Karpas-422 (cell line): ENCODE results near the gene SEC14L3. TPM values are rescaled to one million over a fixed set of nuclear protein-coding genes. Genes with fewer than 3 reads are reported as not detected.
"Not testable (repeated sequence)": the region's sequence is repeated elsewhere in the genome, so short reads cannot be mapped to it uniquely, and the experiment has no call there.

Source experiments
- DNase-seq: peaks from one replicate; pipeline ENCODE4 v3.0.0-alpha.2; 2015
- H2AFZ ChIP-seq: fragments of 200-600 bp; sonication (generic); 2 replicates; pipeline ENCODE4 v1.6.1; 2014; ENCODE audit warnings: antibody characterized with exemption, low read length, mixed read lengths
- H3K27ac ChIP-seq: fragments of 200-600 bp; sonication (generic); 2 replicates; pipeline ENCODE4 v1.5.1; 2014; ENCODE audit warnings: mild to moderate bottlenecking, low read length, moderate library complexity
- H3K27me3 ChIP-seq: fragments of 200-600 bp; sonication (generic); 2 replicates; pipeline ENCODE4 v1.6.1; 2014; ENCODE audit warnings: low read length, mixed read lengths
- H3K36me3 ChIP-seq: fragments of 200-600 bp; sonication (generic); 2 replicates; pipeline ENCODE4 v1.6.1; 2014; ENCODE audit warnings: low read length, mixed read lengths; ENCODE audit not compliant: insufficient read depth
- H3K4me1 ChIP-seq: fragments of 200-600 bp; sonication (generic); 2 replicates; pipeline ENCODE4 v1.6.1; 2014; ENCODE audit warnings: mild to moderate bottlenecking, low read length, mixed read lengths
- H3K4me2 ChIP-seq: fragments of 200-600 bp; sonication (generic); 2 replicates; pipeline ENCODE4 v1.6.1; 2014; ENCODE audit warnings: low read length, low read depth, mild to moderate bottlenecking; ENCODE audit not compliant: poor library complexity, severe bottlenecking
- H3K4me3 ChIP-seq: fragments of 200-600 bp; sonication (generic); 2 replicates; pipeline ENCODE4 v1.5.1; 2014; ENCODE audit warnings: mild to moderate bottlenecking, antibody characterized with exemption, low read length, mixed read lengths
- H3K79me2 ChIP-seq: fragments of 200-600 bp; sonication (generic); 2 replicates; pipeline ENCODE4 v1.6.1; 2014; ENCODE audit warnings: mild to moderate bottlenecking, low read length, mixed read lengths
- H3K9ac ChIP-seq: fragments of 200-600 bp; sonication (generic); 2 replicates; pipeline ENCODE4 v1.6.0; 2014; ENCODE audit warnings: low read length
- H3K9me2 ChIP-seq: fragments of 200-600 bp; sonication (generic), shearing (Covaris generic); replicated peaks from 2 replicates; pipeline ENCODE4 v1.6.0; 2014; ENCODE audit warnings: mild to moderate bottlenecking, low read length, moderate library complexity; ENCODE audit not compliant: insufficient read depth
- H3K9me3 ChIP-seq: fragments of 300-700, 200-600 bp; sonication (generic); 2 replicates; pipeline ENCODE4 v1.6.1; 2014; ENCODE audit warnings: low read length, mixed read lengths
- H4K20me1 ChIP-seq: fragments of 200-600 bp; sonication (generic); 2 replicates; pipeline ENCODE4 v1.6.1; 2014; ENCODE audit warnings: mild to moderate bottlenecking, antibody characterized with exemption, low read length, low read depth; ENCODE audit not compliant: insufficient read depth
- total RNA-seq: library from RNA; depleted of rRNA; stranded (reverse); fragments of >200 nt; shearing (Covaris generic); gene quantifications from 2 replicates; pipeline ENCODE4 v1.2.3, GENCODE V29; 2014; ENCODE audit warnings: low replicate concordance

Gene SEC14L3
- total RNA-seq, 1 experiment from 2014 or later: not detected

GRCh38 chr22:30460555-30460954 is 11.3 kb downstream of the SEC14L3 start:
- H3K36me3 ChIP-seq, H3K9me3 ChIP-seq, H3K4me1 ChIP-seq, H3K4me3 ChIP-seq, DNase-seq, H2AFZ ChIP-seq, H3K9ac ChIP-seq, H3K27ac ChIP-seq, H3K4me2 ChIP-seq, H3K9me2 ChIP-seq, H3K79me2 ChIP-seq, H3K27me3 ChIP-seq, H4K20me1 ChIP-seq: not testable (repeated sequence)

GRCh38 chr22:30460147-30460546 is 11.7 kb downstream of the SEC14L3 start:
- no peak for DNase-seq
- no peaks in the 10 kb centered on the region for H3K79me2 ChIP-seq
- H3K9me3 ChIP-seq: no peaks in the 10 kb centered on the region

DNA sequence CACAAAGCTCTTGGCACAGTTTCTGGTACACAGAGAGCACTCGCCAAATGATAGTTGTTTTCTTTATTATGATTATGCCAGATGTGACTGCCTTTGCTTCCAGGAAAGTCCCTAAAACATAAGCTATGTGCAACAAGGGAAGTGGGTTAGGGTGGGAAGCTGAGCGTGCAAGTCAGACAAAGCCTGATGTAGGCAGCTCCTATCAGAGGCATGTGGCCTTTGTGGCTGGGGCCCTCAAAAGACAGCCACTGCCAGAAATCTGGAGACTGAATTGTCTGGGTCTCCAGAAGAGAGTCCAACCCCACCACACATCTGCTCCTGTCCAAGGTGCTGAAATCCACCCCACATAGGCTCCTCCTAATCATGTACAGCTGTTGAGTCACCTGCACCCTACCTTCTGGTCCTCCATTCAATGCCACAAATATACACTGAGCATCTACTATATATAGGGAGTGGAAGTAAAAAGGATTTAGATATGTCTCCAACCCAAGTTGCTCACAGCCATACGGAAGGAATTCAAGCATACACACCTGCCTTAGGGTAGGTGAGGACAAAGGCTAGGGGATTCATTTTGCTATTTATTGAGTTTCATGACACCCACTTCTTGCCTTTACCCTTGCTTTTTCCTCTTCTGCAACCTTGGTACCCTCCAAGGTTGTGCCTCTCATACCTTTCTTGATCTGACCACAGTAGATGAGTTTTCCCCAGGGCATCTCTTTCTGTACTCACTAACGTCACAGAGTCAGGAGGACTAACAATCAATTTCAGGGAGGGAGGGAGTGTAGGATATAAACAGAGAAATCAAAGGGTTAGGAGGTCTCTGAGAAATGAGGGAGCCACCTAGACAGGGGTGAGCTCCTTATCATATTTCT is 12.4 kb downstream of the SEC14L3 start:
- Histone ChIP-seq H4K20me1 (0 out of 2 replicates have a peak, but pooled peaks cover 2% of the 10 kb centered on the region), H3K4me3 (no peak overlapping the region), H3K9me3 (no peaks in the 10 kb centered on the region), H3K4me2 (no peak overlapping the region), H3K36me3 (no peaks in the 10 kb centered on the region), H3K27me3 (no peaks in the 10 kb centered on the region), H2AFZ (no peak overlapping the region), H3K9me2 (no peaks in the 10 kb centered on the region), H3K9ac (no peak overlapping the region), H3K79me2 (no peaks in the 10 kb centered on the region), H3K4me1 (no peaks in the 10 kb centered on the region), H3K27ac (no peak overlapping the region)
- peak; percentile 72 for DNase-seq

More at GRCh38 chr22:30460147-30460546, 11.7 kb downstream of the SEC14L3 start:
- H3K4me2 ChIP-seq: no peak overlapping the region
- H3K9me2 ChIP-seq: no peaks in the 10 kb centered on the region
- H4K20me1 ChIP-seq: 0 out of 2 replicates have a peak, but pooled peaks cover 2% of the 10 kb centered on the region
- H3K27me3 ChIP-seq: no peaks in the 10 kb centered on the region
- no peak overlapping the region for H3K4me3 ChIP-seq
- H2AFZ ChIP-seq: no peak overlapping the region
- H3K27ac ChIP-seq: no peak overlapping the region
- no peaks in the 10 kb centered on the region for H3K4me1 ChIP-seq
- no peaks in the 10 kb centered on the region for H3K36me3 ChIP-seq
- H3K9ac ChIP-seq: no peak overlapping the region

DNA sequence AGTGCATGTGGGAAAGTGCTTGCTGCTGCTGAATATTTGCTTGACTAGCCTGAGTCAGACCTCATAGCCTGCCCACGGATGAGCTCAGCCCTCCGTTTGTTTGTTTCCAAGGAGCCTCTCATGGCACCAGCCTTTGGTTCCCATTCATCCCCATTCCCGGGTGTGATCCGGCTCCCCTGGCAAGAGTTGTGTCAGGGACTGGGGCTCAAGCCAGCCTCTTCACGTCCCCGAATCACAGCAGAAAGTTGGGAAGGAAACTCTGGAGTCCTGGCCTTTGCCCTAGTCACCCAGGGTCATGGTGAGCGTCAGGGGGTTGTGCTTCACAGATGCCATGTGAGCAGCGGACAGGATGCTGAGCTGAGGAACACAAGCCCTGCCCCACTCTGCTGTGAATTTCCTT is 13.8 kb downstream of the SEC14L3 start:
- no peak overlapping the region for H3K27ac ChIP-seq
- H4K20me1 ChIP-seq: 0 out of 2 replicates have a peak, but pooled peaks cover 2% of the 10 kb centered on the region
- no peaks in the 10 kb centered on the region for H3K9me3 ChIP-seq
- no peaks in the 10 kb centered on the region for H3K36me3 ChIP-seq
- no peak for DNase-seq
- no peaks in the 10 kb centered on the region for H3K9me2 ChIP-seq
- no peaks in the 10 kb centered on the region for H3K27me3 ChIP-seq
- no peak overlapping the region for H3K4me2 ChIP-seq
- no peaks in the 10 kb centered on the region for H3K79me2 ChIP-seq
- no peak overlapping the region for H3K9ac ChIP-seq
- no peaks in the 10 kb centered on the region for H3K4me1 ChIP-seq
- no peak overlapping the region for H3K4me3 ChIP-seq
- H2AFZ ChIP-seq: no peak overlapping the region

DNA sequence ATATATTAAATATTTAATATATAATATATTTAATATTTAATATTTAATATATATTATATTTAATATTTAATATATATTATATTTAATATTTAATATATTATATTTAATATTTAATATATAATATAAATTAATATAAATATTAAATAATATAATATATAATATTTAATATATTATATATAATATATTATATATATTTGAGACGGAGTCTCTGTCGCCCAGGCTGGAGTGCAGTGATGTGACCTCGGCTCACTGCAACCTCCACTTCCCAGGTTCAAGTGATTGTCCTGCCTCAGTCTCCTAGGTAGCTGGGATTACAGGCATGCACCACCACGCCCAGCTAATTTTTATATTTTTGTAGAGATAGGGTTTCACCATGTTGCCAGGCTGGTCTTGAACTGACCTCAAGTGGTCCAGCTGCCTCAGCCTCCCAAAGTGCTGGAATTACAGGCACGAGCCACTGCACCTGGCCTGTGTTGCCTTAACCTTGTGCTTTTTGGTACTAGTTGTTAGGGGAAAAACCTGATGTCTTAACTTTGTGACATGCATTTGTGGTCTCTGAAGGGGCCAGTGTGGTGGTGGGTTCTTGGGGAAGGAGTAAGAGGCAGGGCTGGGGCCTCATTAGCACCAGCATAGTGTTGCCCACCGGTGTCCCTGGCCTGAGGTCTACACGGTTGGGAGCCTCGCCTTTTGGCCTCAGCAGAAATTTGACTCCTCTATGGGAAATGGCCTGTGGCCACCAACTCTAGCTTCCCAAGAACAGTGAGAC is 16.6 kb downstream of the SEC14L3 start:
- no peak overlapping the region for H3K4me2 ChIP-seq
- no peaks in the 10 kb centered on the region for H3K27me3 ChIP-seq
- H3K27ac ChIP-seq: no peak overlapping the region
- DNase-seq: no peak
- H3K9me3 ChIP-seq: no peaks in the 10 kb centered on the region
- no peaks in the 10 kb centered on the region for H3K9me2 ChIP-seq
- H3K4me1 ChIP-seq: no peaks in the 10 kb centered on the region
- H3K9ac ChIP-seq: no peak overlapping the region
- H3K36me3 ChIP-seq: no peaks in the 10 kb centered on the region
- H2AFZ ChIP-seq: no peak overlapping the region
- no peaks in the 10 kb centered on the region for H3K79me2 ChIP-seq
- 0 out of 2 replicates have a peak, but pooled peaks cover 2% of the 10 kb centered on the region for H4K20me1 ChIP-seq
- H3K4me3 ChIP-seq: no peak overlapping the region

GRCh38 chr22:30453731-30454510 is 17.9 kb downstream of the SEC14L3 start:
- no peak overlapping the region for H3K4me3 ChIP-seq

GRCh38 chr22:30452861-30453260 is 19.0 kb downstream of the SEC14L3 start:
- no peak overlapping the region for H3K4me2 ChIP-seq
- H3K27me3 ChIP-seq: no peaks in the 10 kb centered on the region
- H3K9me3 ChIP-seq: no peaks in the 10 kb centered on the region
- no peaks in the 10 kb centered on the region for H4K20me1 ChIP-seq
- DNase-seq: no peak
- H3K27ac ChIP-seq: no peak overlapping the region
- H3K9ac ChIP-seq: no peak overlapping the region
- H3K9me2 ChIP-seq: no peaks in the 10 kb centered on the region
- no peaks in the 10 kb centered on the region for H3K4me1 ChIP-seq
- no peaks in the 10 kb centered on the region for H3K36me3 ChIP-seq
- H3K79me2 ChIP-seq: no peaks in the 10 kb centered on the region
- H3K4me3 ChIP-seq: no peak overlapping the region
- no peak overlapping the region for H2AFZ ChIP-seq

More at GRCh38 chr22:30453731-30454510, 17.9 kb downstream of the SEC14L3 start:
- DNase-seq: peak; percentile 56
- Histone ChIP-seq H3K9me2 (no peaks in the 10 kb centered on the region), H3K36me3 (no peaks in the 10 kb centered on the region), H3K9me3 (no peaks in the 10 kb centered on the region), H3K4me1 (no peaks in the 10 kb centered on the region), H3K4me2 (no peak overlapping the region), H3K79me2 (no peaks in the 10 kb centered on the region), H3K27ac (no peak overlapping the region), H3K27me3 (no peaks in the 10 kb centered on the region), H4K20me1 (no peaks in the 10 kb centered on the region), H2AFZ (no peak overlapping the region), H3K9ac (no peak overlapping the region)

DNA sequence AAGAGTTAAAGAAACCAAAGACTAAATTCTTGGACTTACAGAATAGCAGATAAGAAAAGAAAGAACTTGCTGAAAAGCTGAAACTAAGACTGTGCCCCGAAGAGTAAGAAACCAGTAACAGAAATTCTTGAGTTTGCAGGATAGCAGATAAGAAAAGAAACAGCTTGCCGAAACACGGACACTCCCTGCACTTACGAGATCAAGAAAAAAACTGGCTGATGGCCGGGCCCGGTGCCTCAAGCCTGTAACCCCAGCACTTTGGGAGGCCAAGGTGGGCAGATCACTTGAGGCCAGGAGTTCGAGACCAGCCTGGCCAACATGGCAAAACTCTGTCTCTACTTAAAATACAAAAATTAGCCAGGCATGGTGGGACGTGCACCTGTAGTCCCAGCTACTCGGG is 20.3 kb downstream of the SEC14L3 start:
- not testable (repeated sequence) for H3K9ac ChIP-seq, H3K9me2 ChIP-seq, H3K27me3 ChIP-seq, H3K79me2 ChIP-seq, H3K4me1 ChIP-seq, H3K27ac ChIP-seq, H3K4me3 ChIP-seq, DNase-seq, H3K9me3 ChIP-seq, H2AFZ ChIP-seq, H3K4me2 ChIP-seq, H4K20me1 ChIP-seq, H3K36me3 ChIP-seq
